H1 (cell line): ENCODE data around the gene HEBP2.

Experiments used
- EZH2 ChIP-seq: fragments of 200-600 bp; sonication (generic); IDR thresholded peaks from 2 replicates; pipeline ENCODE4 v1.7.1; 2012; ENCODE audit warnings: low read depth, mild to moderate bottlenecking, moderate library complexity, low read length, inconsistent platforms; ENCODE audit not compliant: severe bottlenecking
- JUN ChIP-seq: IDR thresholded peaks from 2 replicates; pipeline ENCODE4 v1.6.1; 2011; ENCODE audit warnings: low read depth, mild to moderate bottlenecking, improper control_type of control experiment, low read length
- POLR2A ChIP-seq, 2 experiments: IDR thresholded peaks; 1 replicate in 1 of 2; 2 replicates in 1 of 2; pipeline ENCODE4 v1.6.1; 2011; ENCODE audit warnings: low read depth in 2 of 2, low read length in 2 of 2, mild to moderate bottlenecking in 2 of 2; ENCODE audit errors: control extremely low read depth in 1 of 2
- RAD21 ChIP-seq, 2 experiments: IDR thresholded peaks in 1 of 2; conservative IDR thresholded peaks in 1 of 2; 2 replicates each; pipeline ENCODE4 v1.6.1; 2011; ENCODE audit warnings: low read depth in 2 of 2, low read length in 2 of 2, improper control_type of control experiment in 1 of 2, inconsistent platforms in 1 of 2, mild to moderate bottlenecking in 1 of 2, moderate library complexity in 1 of 2
- RBBP5 ChIP-seq: IDR thresholded peaks from 2 replicates; pipeline ENCODE4 v1.7.1; 2012; ENCODE audit warnings: low read depth, mild to moderate bottlenecking, inconsistent platforms, low read length, moderate library complexity, borderline replicate concordance
- RFX5 ChIP-seq: IDR thresholded peaks from 2 replicates; pipeline ENCODE4 v1.6.1; 2011; ENCODE audit warnings: low read depth, low read length, improper control_type of control experiment, borderline replicate concordance
- TBP ChIP-seq: IDR thresholded peaks from 2 replicates; pipeline ENCODE4 v1.6.1; 2011; ENCODE audit warnings: low read depth, low read length, improper control_type of control experiment
- TF ChIP-seq, protein P1 (sequence below), 3 experiments: IDR thresholded peaks; 1 replicate in 2 of 3; 2 replicates in 1 of 3; pipeline versions ENCODE4 v1.5.1 to v1.6.1; 2011; ENCODE audit warnings: low read length in 3 of 3, mild to moderate bottlenecking in 3 of 3, inconsistent platforms in 2 of 3, low read depth in 1 of 3, moderate library complexity in 1 of 3; ENCODE audit not compliant: insufficient read depth in 1 of 3; ENCODE audit errors: control extremely low read depth in 1 of 3
- TF ChIP-seq, protein P2 (sequence below): IDR thresholded peaks from 2 replicates; pipeline ENCODE4 v1.6.1; 2012; ENCODE audit warnings: low read length, inconsistent platforms

DNA sequence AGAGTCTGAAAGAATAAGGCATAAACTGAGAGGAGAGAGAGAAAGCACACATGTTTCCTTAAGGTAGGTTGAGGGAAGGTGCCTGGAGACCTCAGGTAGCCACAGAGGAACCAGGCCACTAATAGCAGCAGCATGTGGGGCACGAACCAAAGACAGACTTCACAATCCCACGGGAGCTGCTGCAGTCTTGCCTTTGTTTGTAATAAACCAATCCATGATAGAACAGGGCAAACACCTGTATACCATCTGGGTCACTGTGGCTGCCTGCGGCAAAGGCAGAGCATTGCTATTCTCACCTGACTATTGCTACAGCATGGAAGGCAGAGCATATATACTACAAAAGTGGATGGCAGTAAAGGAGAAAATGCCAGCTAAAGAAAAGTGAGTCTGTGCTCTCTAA is 36.3 kb downstream of the HEBP2 start:
- TF ChIP-seq TBP (no peak), POLR2A (IDR thresholded peaks at IDR 0.05; ENCODE audit: control extremely low read depth in 1 of 2, low read depth in 2 of 2, low read length in 2 of 2) (no peak), RFX5 (no peak), EZH2 (no peak), RAD21 (IDR thresholded peaks at IDR 0.05 in 1 of 2, conservative IDR thresholded peaks at IDR 0.05 in 1 of 2; ENCODE audit: low read depth in 2 of 2, low read length in 2 of 2) (no peak), RBBP5 (no peak), JUN (no peak)
- TF ChIP-seq, protein P1, sequence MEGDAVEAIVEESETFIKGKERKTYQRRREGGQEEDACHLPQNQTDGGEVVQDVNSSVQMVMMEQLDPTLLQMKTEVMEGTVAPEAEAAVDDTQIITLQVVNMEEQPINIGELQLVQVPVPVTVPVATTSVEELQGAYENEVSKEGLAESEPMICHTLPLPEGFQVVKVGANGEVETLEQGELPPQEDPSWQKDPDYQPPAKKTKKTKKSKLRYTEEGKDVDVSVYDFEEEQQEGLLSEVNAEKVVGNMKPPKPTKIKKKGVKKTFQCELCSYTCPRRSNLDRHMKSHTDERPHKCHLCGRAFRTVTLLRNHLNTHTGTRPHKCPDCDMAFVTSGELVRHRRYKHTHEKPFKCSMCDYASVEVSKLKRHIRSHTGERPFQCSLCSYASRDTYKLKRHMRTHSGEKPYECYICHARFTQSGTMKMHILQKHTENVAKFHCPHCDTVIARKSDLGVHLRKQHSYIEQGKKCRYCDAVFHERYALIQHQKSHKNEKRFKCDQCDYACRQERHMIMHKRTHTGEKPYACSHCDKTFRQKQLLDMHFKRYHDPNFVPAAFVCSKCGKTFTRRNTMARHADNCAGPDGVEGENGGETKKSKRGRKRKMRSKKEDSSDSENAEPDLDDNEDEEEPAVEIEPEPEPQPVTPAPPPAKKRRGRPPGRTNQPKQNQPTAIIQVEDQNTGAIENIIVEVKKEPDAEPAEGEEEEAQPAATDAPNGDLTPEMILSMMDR (IDR thresholded peaks at IDR 0.05; ENCODE audit: control extremely low read depth in 1 of 3, insufficient read depth in 1 of 3, low read depth in 1 of 3, low read length in 3 of 3): no peak
- TF ChIP-seq, protein P2, sequence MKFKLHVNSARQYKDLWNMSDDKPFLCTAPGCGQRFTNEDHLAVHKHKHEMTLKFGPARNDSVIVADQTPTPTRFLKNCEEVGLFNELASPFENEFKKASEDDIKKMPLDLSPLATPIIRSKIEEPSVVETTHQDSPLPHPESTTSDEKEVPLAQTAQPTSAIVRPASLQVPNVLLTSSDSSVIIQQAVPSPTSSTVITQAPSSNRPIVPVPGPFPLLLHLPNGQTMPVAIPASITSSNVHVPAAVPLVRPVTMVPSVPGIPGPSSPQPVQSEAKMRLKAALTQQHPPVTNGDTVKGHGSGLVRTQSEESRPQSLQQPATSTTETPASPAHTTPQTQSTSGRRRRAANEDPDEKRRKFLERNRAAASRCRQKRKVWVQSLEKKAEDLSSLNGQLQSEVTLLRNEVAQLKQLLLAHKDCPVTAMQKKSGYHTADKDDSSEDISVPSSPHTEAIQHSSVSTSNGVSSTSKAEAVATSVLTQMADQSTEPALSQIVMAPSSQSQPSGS: no peak
